ENCODE measurements around the gene PPIL4.

PPIL4 gene

GRCh38 chr6:149510793-149511512, 34.9 kb downstream of the PPIL4 start:
- no peaks in the 10 kb centered on the region for H3K4me1 ChIP-seq (ENCODE audit: insufficient read depth, low read length)
- no peaks in the 10 kb centered on the region for H3K9me3 ChIP-seq (ENCODE audit: insufficient read depth, low read length, severe bottlenecking)
- H3K27ac ChIP-seq (ENCODE audit: low read length) = no peak overlapping the region
- no peak overlapping the region for H3K4me2 ChIP-seq (ENCODE audit: insufficient read depth, low read length)
- no peak overlapping the region for H3K4me3 ChIP-seq (ENCODE audit: low read depth in 1 of 2, low read length in 2 of 2)
- ATAC-seq (ENCODE audit: insufficient read depth, low read depth) (no peak), DNase-seq (no peak)
- TF ChIP-seq, protein P1, sequence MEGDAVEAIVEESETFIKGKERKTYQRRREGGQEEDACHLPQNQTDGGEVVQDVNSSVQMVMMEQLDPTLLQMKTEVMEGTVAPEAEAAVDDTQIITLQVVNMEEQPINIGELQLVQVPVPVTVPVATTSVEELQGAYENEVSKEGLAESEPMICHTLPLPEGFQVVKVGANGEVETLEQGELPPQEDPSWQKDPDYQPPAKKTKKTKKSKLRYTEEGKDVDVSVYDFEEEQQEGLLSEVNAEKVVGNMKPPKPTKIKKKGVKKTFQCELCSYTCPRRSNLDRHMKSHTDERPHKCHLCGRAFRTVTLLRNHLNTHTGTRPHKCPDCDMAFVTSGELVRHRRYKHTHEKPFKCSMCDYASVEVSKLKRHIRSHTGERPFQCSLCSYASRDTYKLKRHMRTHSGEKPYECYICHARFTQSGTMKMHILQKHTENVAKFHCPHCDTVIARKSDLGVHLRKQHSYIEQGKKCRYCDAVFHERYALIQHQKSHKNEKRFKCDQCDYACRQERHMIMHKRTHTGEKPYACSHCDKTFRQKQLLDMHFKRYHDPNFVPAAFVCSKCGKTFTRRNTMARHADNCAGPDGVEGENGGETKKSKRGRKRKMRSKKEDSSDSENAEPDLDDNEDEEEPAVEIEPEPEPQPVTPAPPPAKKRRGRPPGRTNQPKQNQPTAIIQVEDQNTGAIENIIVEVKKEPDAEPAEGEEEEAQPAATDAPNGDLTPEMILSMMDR (IDR thresholded peaks at IDR 0.05; ENCODE audit: borderline replicate concordance, extremely low read depth, low read length, poor library complexity, severe bottlenecking) = no peak
- no peak for TF ChIP-seq EZH2 (IDR thresholded peaks at IDR 0.05; ENCODE audit: borderline replicate concordance, low read depth, low read length, severe bottlenecking)
- H3K9ac ChIP-seq (ENCODE audit: low read depth, low read length) = no peak overlapping the region
- H3K79me2 ChIP-seq (ENCODE audit: insufficient read depth, low read length) = no peaks in the 10 kb centered on the region
- H3K36me3 ChIP-seq (ENCODE audit: insufficient read depth, low read length) = peaks cover 18% of the 10 kb centered on the region
- H3K27me3 ChIP-seq (ENCODE audit: insufficient read depth, low read length, poor library complexity) = no peaks in the 10 kb centered on the region
- H2AFZ ChIP-seq (ENCODE audit: low read depth, low read length) = no peak overlapping the region
- no peaks in the 10 kb centered on the region for H4K20me1 ChIP-seq (ENCODE audit: insufficient read depth, low read length)

DNA sequence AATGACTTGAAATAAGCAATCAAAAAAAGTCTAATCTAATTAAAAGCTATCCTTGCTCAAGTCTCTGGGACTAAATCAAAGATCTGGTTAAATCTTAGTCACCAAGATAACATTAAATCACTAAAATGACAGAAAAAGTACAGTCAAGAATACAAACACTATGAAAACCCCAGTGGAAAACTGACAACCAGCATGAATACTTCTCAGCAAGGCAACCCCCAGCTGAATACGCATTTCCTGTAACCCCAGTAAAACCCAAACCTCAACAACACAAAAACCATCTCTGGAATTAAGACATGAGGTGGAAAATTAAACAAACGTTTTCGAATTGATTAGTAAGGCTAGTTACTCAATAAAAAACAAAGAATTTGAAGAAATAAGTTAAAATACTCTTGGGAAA, 37.4 kb downstream of the PPIL4 start:
- TF ChIP-seq, protein P1 (IDR thresholded peaks at IDR 0.05; ENCODE audit: borderline replicate concordance, extremely low read depth, low read length, poor library complexity, severe bottlenecking) = no peak
- H3K4me2 ChIP-seq (ENCODE audit: insufficient read depth, low read length) = no peak overlapping the region
- H3K79me2 ChIP-seq (ENCODE audit: insufficient read depth, low read length) = no peaks in the 10 kb centered on the region
- no peaks in the 10 kb centered on the region for H3K4me1 ChIP-seq (ENCODE audit: insufficient read depth, low read length)
- no peaks in the 10 kb centered on the region for H3K27me3 ChIP-seq (ENCODE audit: insufficient read depth, low read length, poor library complexity)
- H3K4me3 ChIP-seq (ENCODE audit: low read depth in 1 of 2, low read length in 2 of 2) = no peak overlapping the region
- ATAC-seq (ENCODE audit: insufficient read depth, low read depth) = no peak
- no peak overlapping the region for H3K27ac ChIP-seq (ENCODE audit: low read length)
- no peak for DNase-seq
- no peak overlapping the region for H2AFZ ChIP-seq (ENCODE audit: low read depth, low read length)
- no peaks in the 10 kb centered on the region for H3K9me3 ChIP-seq (ENCODE audit: insufficient read depth, low read length, severe bottlenecking)
- H3K36me3 ChIP-seq (ENCODE audit: insufficient read depth, low read length) = peaks cover 21% of the 10 kb centered on the region
- H4K20me1 ChIP-seq (ENCODE audit: insufficient read depth, low read length) = no peaks in the 10 kb centered on the region
- H3K9ac ChIP-seq (ENCODE audit: low read depth, low read length) = no peak overlapping the region

DNA sequence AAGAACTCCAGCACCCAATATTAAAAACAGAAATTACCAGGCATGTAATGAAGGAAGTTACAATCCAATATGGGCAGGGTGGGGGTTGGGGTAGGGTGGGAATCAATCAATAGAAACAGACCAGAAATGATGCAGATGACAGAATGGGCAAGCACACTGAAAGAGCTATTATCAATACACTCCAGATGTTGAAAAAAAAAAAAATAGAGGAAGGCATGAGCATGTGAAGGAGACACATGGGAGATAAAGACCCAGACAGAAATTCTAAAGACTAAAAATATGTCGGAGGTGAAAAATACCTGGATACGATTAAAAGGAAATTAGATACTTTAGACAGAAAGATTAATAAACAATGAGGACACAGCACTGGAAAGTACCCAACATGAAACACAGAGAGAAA, 42.0 kb downstream of the PPIL4 start:
- no peak for DNase-seq
- Histone ChIP-seq H3K79me2 (ENCODE audit: insufficient read depth, low read length) (no peaks in the 10 kb centered on the region), H3K4me3 (ENCODE audit: low read depth in 1 of 2, low read length in 2 of 2) (no peak overlapping the region), H4K20me1 (ENCODE audit: insufficient read depth, low read length) (no peaks in the 10 kb centered on the region), H3K4me2 (ENCODE audit: insufficient read depth, low read length) (no peak overlapping the region), H3K36me3 (ENCODE audit: insufficient read depth, low read length) (peaks cover 13% of the 10 kb centered on the region), H2AFZ (ENCODE audit: low read depth, low read length) (no peak overlapping the region), H3K27ac (ENCODE audit: low read length) (no peak overlapping the region), H3K27me3 (ENCODE audit: insufficient read depth, low read length, poor library complexity) (no peaks in the 10 kb centered on the region), H3K9me3 (ENCODE audit: insufficient read depth, low read length, severe bottlenecking) (no peaks in the 10 kb centered on the region), H3K9ac (ENCODE audit: low read depth, low read length) (no peak overlapping the region), H3K4me1 (ENCODE audit: insufficient read depth, low read length) (no peaks in the 10 kb centered on the region)
- ATAC-seq (ENCODE audit: insufficient read depth, low read depth) = no peak
- TF ChIP-seq, protein P1 (IDR thresholded peaks at IDR 0.05; ENCODE audit: borderline replicate concordance, extremely low read depth, low read length, poor library complexity, severe bottlenecking) = no peak
- no peak for TF ChIP-seq EZH2 (IDR thresholded peaks at IDR 0.05; ENCODE audit: borderline replicate concordance, low read depth, low read length, severe bottlenecking)

Data from DND-41 (cell line).